ENCODE results near the gene MELK.
"Not testable (repeated sequence)": the region's sequence is repeated elsewhere in the genome, so short reads cannot be mapped to it uniquely, and the experiment has no call there.

MELK gene

GRCh38 chr9:36559036-36559695 is 13.5 kb upstream of the MELK start:
- Mint-ChIP-seq H3K36me3 (no peaks in the 10 kb centered on the region), H3K27me3 (peaks cover 5% of the 10 kb centered on the region), H3K4me3 (no peak overlapping the region), H3K9me3 (no peaks in the 10 kb centered on the region), H3K27ac (no peak overlapping the region), H3K4me1 (peaks cover 3% of the 10 kb centered on the region)
- DNase-seq, result no peak
- CTCF ChIA-PET, result interaction anchor here (1.0 to 11.9 kb wide), 2 partner anchors 117 to 152 kb away, joined by 3 to 175 read pairs; no protein-coding TSS in a partner anchor

DNA sequence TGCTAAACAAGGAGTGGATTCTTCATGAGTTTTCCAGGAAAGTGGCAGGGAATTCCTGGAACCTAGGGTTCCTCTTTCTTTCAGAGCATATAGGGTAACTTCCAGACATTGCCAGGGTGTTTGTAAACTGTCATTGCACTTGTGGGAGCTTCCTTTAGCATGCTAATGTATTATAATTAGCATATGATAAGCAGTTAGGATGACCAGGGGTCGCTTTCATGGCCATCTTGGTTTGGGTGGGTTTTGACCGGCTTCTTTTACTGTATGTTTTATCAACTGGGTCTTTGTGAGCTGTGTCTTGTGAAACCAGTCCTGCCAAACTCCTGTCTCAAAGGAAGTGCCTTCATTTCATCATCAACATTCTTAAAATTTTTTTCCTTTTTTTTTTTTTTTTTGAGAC is 11.9 kb upstream of the MELK start:
- CTCF ChIA-PET, result interaction anchor here (1.1 to 11.9 kb wide), 2 partner anchors 110 to 154 kb away, joined by 4 to 175 read pairs; no protein-coding TSS in a partner anchor
- no peaks in the 10 kb centered on the region for H3K36me3 Mint-ChIP-seq
- no peak for DNase-seq
- peaks cover 5% of the 10 kb centered on the region for H3K27me3 Mint-ChIP-seq
- no peak overlapping the region for H3K4me3 Mint-ChIP-seq
- no peak overlapping the region for H3K27ac Mint-ChIP-seq
- no peaks in the 10 kb centered on the region for H3K9me3 Mint-ChIP-seq
- peaks cover 1% of the 10 kb centered on the region for H3K4me1 Mint-ChIP-seq

DNA sequence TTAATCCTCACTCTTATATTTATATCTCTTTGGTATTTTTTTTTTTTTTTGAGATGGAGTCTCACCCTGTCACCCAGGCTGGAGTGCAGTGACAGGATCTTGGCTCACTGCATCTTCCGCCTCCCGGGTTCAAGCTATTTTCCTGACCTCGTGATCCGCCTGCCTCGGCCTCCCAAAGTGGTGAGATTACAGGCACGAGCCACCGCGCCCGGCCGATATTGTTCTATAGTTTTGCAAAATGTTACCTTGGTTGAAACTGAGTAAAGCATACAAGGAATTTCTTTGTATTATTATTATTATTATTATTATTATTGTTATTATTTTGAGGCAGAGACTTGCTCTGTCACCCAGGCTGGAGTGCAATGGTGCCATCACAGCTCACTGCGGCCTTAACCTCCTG is 9.9 kb upstream of the MELK start:
- not testable (repeated sequence) for H3K9me3 Mint-ChIP-seq, DNase-seq, H3K36me3 Mint-ChIP-seq, H3K4me3 Mint-ChIP-seq, H3K27ac Mint-ChIP-seq, H3K4me1 Mint-ChIP-seq, H3K27me3 Mint-ChIP-seq
- CTCF ChIA-PET, result interaction anchor here (1.1 kb wide), 1 partner anchor 112 kb away, joined by 3 read pairs; no protein-coding TSS in a partner anchor

- Mint-ChIP-seq H3K4me3 (no peak overlapping the region), H3K27ac (no peak overlapping the region), H3K36me3 (no peaks in the 10 kb centered on the region)
Observed at GRCh38 chr9:36566813-36567221, 5.9 kb upstream of the MELK start.

GRCh38 chr9:36568681-36569080 is 4.0 kb upstream of the MELK start:
- H3K36me3 Mint-ChIP-seq, DNase-seq, CTCF ChIA-PET: not testable (repeated sequence)

More at GRCh38 chr9:36566813-36567221, 5.9 kb upstream of the MELK start:
- peaks cover 15% of the 10 kb centered on the region for H3K27me3 Mint-ChIP-seq
- H3K4me1 Mint-ChIP-seq, result peaks cover 8% of the 10 kb centered on the region
- H3K9me3 Mint-ChIP-seq, result no peaks in the 10 kb centered on the region
- DNase-seq, result no peak
- CTCF ChIA-PET, result interaction anchor here (1.6 to 3.1 kb wide), 2 partner anchors 11 to 159 kb away, joined by 3 to 13 read pairs; no protein-coding TSS in a partner anchor

GRCh38 chr9:36571333-36571732 is 1.4 kb upstream of the MELK start:
- Mint-ChIP-seq H3K27ac (no peak overlapping the region), H3K36me3 (peaks cover 22% of the 10 kb centered on the region), H3K9me3 (no peaks in the 10 kb centered on the region), H3K4me3 (no peak overlapping the region), H3K4me1 (peaks cover 39% of the 10 kb centered on the region), H3K27me3 (peaks cover 15% of the 10 kb centered on the region)
- CTCF ChIA-PET, result no interaction called here
- no peak for DNase-seq

More at GRCh38 chr9:36568681-36569080, 4.0 kb upstream of the MELK start:
- Mint-ChIP-seq H3K4me1 (peaks cover 17% of the 10 kb centered on the region), H3K27me3 (peaks cover 15% of the 10 kb centered on the region)
- H3K9me3 Mint-ChIP-seq, H3K4me3 Mint-ChIP-seq, H3K27ac Mint-ChIP-seq: not testable (repeated sequence)

- peaks cover 53% of the 10 kb centered on the region for H3K4me1 Mint-ChIP-seq
- DNase-seq, H3K9me3 Mint-ChIP-seq, CTCF ChIA-PET: not testable (repeated sequence)
- peak overlapping the region; percentile 96 for H3K4me3 Mint-ChIP-seq
- peak overlapping the region; percentile 94 for H3K27ac Mint-ChIP-seq
- H3K27me3 Mint-ChIP-seq, result peaks cover 10% of the 10 kb centered on the region
- peaks cover 35% of the 10 kb centered on the region for H3K36me3 Mint-ChIP-seq
Observed at GRCh38 chr9:36574045-36574444, 1.4 kb downstream of the MELK start.

DNA sequence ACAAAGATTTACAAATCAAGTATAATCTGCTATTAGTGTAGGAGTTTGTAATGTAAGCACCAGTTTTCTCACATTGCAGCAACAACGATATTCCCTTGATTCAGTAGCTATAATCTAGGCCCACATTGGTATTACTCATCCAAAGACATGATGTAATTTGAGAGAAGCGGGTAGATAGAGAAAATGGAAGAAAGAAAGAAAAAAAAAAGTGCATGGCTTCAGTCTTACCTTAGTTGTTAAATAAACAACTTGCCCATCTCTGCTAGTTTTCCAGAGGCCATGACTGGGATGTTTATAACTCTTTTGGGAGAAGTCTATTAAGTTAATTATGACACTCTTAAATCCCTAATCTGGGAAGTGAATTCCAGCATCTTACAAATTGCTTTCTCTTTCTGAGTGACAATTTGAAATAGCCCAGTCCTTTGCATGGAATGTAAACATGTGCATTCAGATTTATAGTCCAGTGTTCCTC is 2.8 kb downstream of the MELK start:
- Mint-ChIP-seq H3K27me3 (peaks cover 6% of the 10 kb centered on the region), H3K4me1 (peaks cover 57% of the 10 kb centered on the region), H3K27ac (peak overlapping the region; percentile 76), H3K9me3 (no peaks in the 10 kb centered on the region), H3K36me3 (peaks cover 39% of the 10 kb centered on the region), H3K4me3 (peak overlapping the region; percentile 27)
- CTCF ChIA-PET, result interaction anchor here (0.6 to 2.2 kb wide), 2 partner anchors 169 to 807 kb away, joined by 3 to 6 read pairs; no protein-coding TSS in a partner anchor
- DNase-seq, result no peak

DNA sequence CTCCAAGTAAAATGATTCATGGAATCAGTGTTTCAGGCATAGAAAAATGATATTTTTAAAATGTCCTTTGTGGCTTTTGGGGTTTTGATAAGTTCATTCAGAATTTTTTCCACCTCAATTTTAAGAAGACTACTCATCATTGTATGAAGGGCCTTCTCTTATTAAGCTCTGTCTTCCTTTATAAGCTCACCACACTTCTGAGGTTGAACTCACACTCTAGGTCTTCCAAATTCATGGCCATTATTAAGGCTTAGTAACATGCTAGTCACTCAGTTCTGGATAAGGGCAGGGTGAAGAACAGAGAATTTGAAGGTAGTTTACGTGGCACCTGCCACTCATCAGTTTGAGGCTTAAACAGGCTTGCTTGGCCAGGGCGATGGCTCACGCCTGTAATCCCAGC is 4.2 kb downstream of the MELK start:
- Mint-ChIP-seq H3K36me3 (peaks cover 47% of the 10 kb centered on the region), H3K27me3 (no peaks in the 10 kb centered on the region)
- CTCF ChIA-PET, result no interaction called here

DNA sequence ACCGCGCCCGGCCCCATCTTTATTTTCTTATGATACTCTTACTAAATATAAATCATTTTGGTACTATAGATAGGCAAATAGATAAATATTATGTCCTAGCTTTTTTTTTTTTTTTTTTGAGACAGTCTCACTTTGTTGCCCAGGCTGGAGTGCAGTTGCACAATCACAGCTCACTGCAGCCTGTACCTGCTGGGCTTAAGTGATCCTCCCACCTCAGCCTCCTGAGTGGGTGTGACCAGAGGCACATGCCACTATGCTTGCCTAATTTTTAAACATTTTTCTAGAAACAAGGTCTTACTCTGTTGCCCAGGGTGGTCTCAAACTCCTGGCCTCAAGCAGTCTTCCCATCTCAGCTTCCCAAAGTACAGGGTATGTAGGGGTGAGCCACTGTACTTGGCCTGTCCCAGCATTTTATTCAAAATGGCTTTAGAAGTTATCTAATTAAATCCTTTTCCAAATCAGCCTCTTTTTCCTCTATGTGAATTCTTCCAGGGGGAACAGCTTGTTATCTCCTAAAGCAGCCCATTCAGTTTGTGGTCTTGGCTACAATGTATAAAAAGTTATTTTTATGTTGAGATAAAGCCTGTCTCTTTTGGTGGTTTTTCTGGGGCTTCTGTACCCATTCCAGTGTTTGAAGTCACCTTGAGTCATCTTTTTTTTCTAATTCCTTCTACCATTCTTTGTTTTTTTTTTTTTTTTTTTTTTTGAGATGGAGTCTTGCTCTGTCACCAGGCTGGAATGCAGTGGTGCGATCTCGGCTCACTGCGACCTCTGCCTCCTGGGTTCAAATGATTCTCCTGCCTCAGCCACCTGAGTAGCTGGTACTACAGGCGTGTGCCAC is 12.1 kb downstream of the MELK start:
- Mint-ChIP-seq H3K4me3 (no peak overlapping the region), H3K4me1 (peaks cover 6% of the 10 kb centered on the region), H3K36me3 (peaks cover 38% of the 10 kb centered on the region), H3K27me3 (no peaks in the 10 kb centered on the region), H3K27ac (peak overlapping the region; percentile 19), H3K9me3 (no peaks in the 10 kb centered on the region)
- CTCF ChIA-PET, result interaction anchor here (0.5 kb wide), 1 partner anchor 10 kb away, joined by 3 read pairs; no protein-coding TSS in a partner anchor
- no peak for DNase-seq

More for the DNA sequence above, 4.2 kb downstream of the MELK start:
- Mint-ChIP-seq H3K4me1 (peaks cover 49% of the 10 kb centered on the region), H3K27ac (no peak overlapping the region), H3K4me3 (no peak overlapping the region), H3K9me3 (no peaks in the 10 kb centered on the region)
- no peak for DNase-seq

DNA sequence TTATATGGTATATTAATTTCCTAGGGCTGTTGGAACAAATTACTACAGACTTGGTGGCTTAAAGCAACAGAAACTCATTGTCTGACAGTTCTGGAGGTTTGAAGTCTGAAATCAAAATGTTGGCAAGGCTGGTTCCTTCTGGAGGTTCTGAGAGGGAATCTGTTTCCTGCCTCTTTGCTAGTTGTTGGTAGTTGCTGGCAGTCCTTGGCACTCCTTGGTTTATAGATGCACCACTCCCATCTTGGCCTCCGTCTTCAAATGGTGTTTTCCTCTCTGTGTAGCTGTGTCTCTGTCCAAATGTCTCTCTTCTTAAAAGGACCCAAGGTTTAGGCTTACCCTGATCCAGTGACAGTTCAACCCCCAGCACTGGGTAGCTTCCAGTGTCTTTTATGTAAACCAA is 17.5 kb downstream of the MELK start:
- Mint-ChIP-seq H3K4me1 (peaks cover 4% of the 10 kb centered on the region), H3K9me3 (no peaks in the 10 kb centered on the region), H3K27ac (no peak overlapping the region), H3K27me3 (no peaks in the 10 kb centered on the region), H3K36me3 (peaks cover 44% of the 10 kb centered on the region), H3K4me3 (no peak overlapping the region)
- CTCF ChIA-PET, result no interaction called here
- DNase-seq, result no peak

GRCh38 chr9:36592801-36593583 is 20.3 kb downstream of the MELK start:
- H3K36me3 Mint-ChIP-seq, result peaks cover 54% of the 10 kb centered on the region
- no peak overlapping the region for H3K27ac Mint-ChIP-seq
- CTCF ChIA-PET, result no interaction called here

GRCh38 chr9:36594213-36594612 is 21.5 kb downstream of the MELK start:
- no peak overlapping the region for H3K4me3 Mint-ChIP-seq
- no peak overlapping the region for H3K27ac Mint-ChIP-seq
- CTCF ChIA-PET, result no interaction called here
- no peaks in the 10 kb centered on the region for H3K27me3 Mint-ChIP-seq
- H3K36me3 Mint-ChIP-seq, result peaks cover 55% of the 10 kb centered on the region
- H3K4me1 Mint-ChIP-seq, result no peaks in the 10 kb centered on the region
- H3K9me3 Mint-ChIP-seq, result no peaks in the 10 kb centered on the region
- no peak for DNase-seq

More at GRCh38 chr9:36592801-36593583, 20.3 kb downstream of the MELK start:
- H3K4me1 Mint-ChIP-seq, result peaks cover 4% of the 10 kb centered on the region
- no peaks in the 10 kb centered on the region for H3K9me3 Mint-ChIP-seq
- H3K4me3 Mint-ChIP-seq, result no peak overlapping the region
- H3K27me3 Mint-ChIP-seq, result no peaks in the 10 kb centered on the region
- no peak for DNase-seq

Data from activated naive CD4-positive, alpha-beta T cell treated with anti-CD3 and anti-CD28 coated beads, Interleukin-2, amount 10 ng/mL, durations not matched to agents 7 days and 5 days (primary cell).